H9 (cell line): ENCODE measurements around the gene HRC. TPM values are rescaled to one million over a fixed set of nuclear protein-coding genes. Genes with fewer than 3 reads are reported as not detected.

Experiments used
- DNase-seq: peaks from one replicate; pipeline ENCODE4 v3.0.0-alpha.2; 2017
- H2AFZ ChIP-seq: one replicate; pipeline ENCODE4 v1.6.1; 2013; ENCODE audit warnings: mild to moderate bottlenecking, low read length, control low read depth, moderate library complexity
- H2AK5ac ChIP-seq: 2 replicates; pipeline ENCODE4 v1.6.1; 2013; ENCODE audit warnings: low read length, control low read depth, mixed read lengths; ENCODE audit not compliant: insufficient read length
- H2BK120ac ChIP-seq: one replicate; pipeline ENCODE4 v1.6.1; 2013; ENCODE audit warnings: low read depth, mild to moderate bottlenecking, low read length, control low read depth, inconsistent platforms; ENCODE audit not compliant: poor library complexity, severe bottlenecking
- H2BK12ac ChIP-seq: 2 replicates; pipeline ENCODE4 v1.6.1; 2013; ENCODE audit warnings: low read length, control low read depth, mixed read lengths, low read depth; ENCODE audit not compliant: insufficient read length
- H2BK15ac ChIP-seq: 2 replicates; pipeline ENCODE4 v1.6.1; 2013; ENCODE audit warnings: low read depth, low read length, control low read depth
- H2BK20ac ChIP-seq: one replicate; pipeline ENCODE4 v1.6.1; 2013; ENCODE audit warnings: low read depth, mild to moderate bottlenecking, low read length, control low read depth, inconsistent platforms; ENCODE audit not compliant: poor library complexity, severe bottlenecking
- H2BK5ac ChIP-seq: 2 replicates; pipeline ENCODE4 v1.6.1; 2013; ENCODE audit warnings: low read length, control low read depth, mixed read lengths; ENCODE audit not compliant: insufficient read length
- H3K14ac ChIP-seq: 2 replicates; pipeline ENCODE4 v1.6.1; 2013; ENCODE audit warnings: low read length, control low read depth; ENCODE audit not compliant: insufficient read depth
- H3K18ac ChIP-seq: 2 replicates; pipeline ENCODE4 v1.6.1; 2013; ENCODE audit warnings: low read depth, mild to moderate bottlenecking, mixed read lengths, low read length, control low read depth; ENCODE audit not compliant: insufficient read length
- H3K23ac ChIP-seq: 2 replicates; pipeline ENCODE4 v1.6.1; 2013; ENCODE audit warnings: low read length, control low read depth, mixed read lengths, low read depth; ENCODE audit not compliant: insufficient read length
- H3K23me2 ChIP-seq: 2 replicates; pipeline ENCODE4 v1.6.1; 2013; ENCODE audit warnings: low read depth, mild to moderate bottlenecking, mixed read lengths, low read length, control low read depth; ENCODE audit not compliant: insufficient read length, poor library complexity, severe bottlenecking
- H3K27ac ChIP-seq: 2 replicates; pipeline ENCODE4 v1.5.1; 2013; ENCODE audit warnings: low read length, control low read depth, mixed read lengths, low read depth; ENCODE audit not compliant: insufficient read length
- H3K27me3 ChIP-seq: 2 replicates; pipeline ENCODE4 v1.6.1; 2013; ENCODE audit warnings: low read length, control low read depth, inconsistent platforms; ENCODE audit not compliant: insufficient read depth
- H3K4ac ChIP-seq: 2 replicates; pipeline ENCODE4 v1.6.1; 2013; ENCODE audit warnings: low read depth, mild to moderate bottlenecking, control low read depth, inconsistent platforms, low read length, moderate library complexity
- H3K4me1 ChIP-seq: 2 replicates; pipeline ENCODE4 v1.6.1; 2013; ENCODE audit warnings: low read length, control low read depth, inconsistent platforms; ENCODE audit not compliant: insufficient read depth
- H3K4me2 ChIP-seq: 2 replicates; pipeline ENCODE4 v1.6.1; 2013; ENCODE audit warnings: low read length, control low read depth, mixed read lengths; ENCODE audit not compliant: insufficient read length, insufficient read depth
- H3K56ac ChIP-seq: 2 replicates; pipeline ENCODE4 v1.6.1; 2013; ENCODE audit warnings: low read depth, mild to moderate bottlenecking, mixed read lengths, low read length, control low read depth; ENCODE audit not compliant: insufficient read length
- H3K79me1 ChIP-seq: 2 replicates; pipeline ENCODE4 v1.6.1; 2013; ENCODE audit warnings: low read depth, mild to moderate bottlenecking, moderate library complexity, low read length, control low read depth, inconsistent platforms; ENCODE audit not compliant: insufficient read depth, poor library complexity, severe bottlenecking
- H3K79me2 ChIP-seq: 2 replicates; pipeline ENCODE4 v1.6.1; 2013; ENCODE audit warnings: low read length, control low read depth, inconsistent platforms; ENCODE audit not compliant: insufficient read depth
- H3K9ac ChIP-seq: 2 replicates; pipeline ENCODE4 v1.6.1; 2013; ENCODE audit warnings: low read length, control low read depth, mixed read lengths; ENCODE audit not compliant: insufficient read length; ENCODE audit errors: extremely low read depth
- H3K9me3 ChIP-seq: one replicate; pipeline ENCODE4 v1.6.1; 2013; ENCODE audit warnings: low read depth, low read length, inconsistent platforms; ENCODE audit not compliant: control insufficient read depth
- H3T11ph ChIP-seq: one replicate; pipeline ENCODE4 v1.6.1; 2013; ENCODE audit warnings: mild to moderate bottlenecking, low read length, control low read depth, inconsistent platforms
- H4K20me1 ChIP-seq: one replicate; pipeline ENCODE4 v1.6.1; 2013; ENCODE audit not compliant: control insufficient read depth, insufficient read length, insufficient read depth
- H4K5ac ChIP-seq: 2 replicates; pipeline ENCODE4 v1.6.1; 2013; ENCODE audit warnings: low read depth, mild to moderate bottlenecking, mixed read lengths, low read length, control low read depth; ENCODE audit not compliant: insufficient read length
- H4K8ac ChIP-seq: replicated peaks from 2 replicates; pipeline ENCODE4 v1.6.1; 2013; ENCODE audit warnings: low read length, control low read depth, mixed read lengths, low read depth; ENCODE audit not compliant: insufficient read length
- H4K91ac ChIP-seq: 2 replicates; pipeline ENCODE4 v1.6.1; 2013; ENCODE audit warnings: low read depth, mild to moderate bottlenecking, moderate library complexity, mixed read lengths, low read length, control low read depth; ENCODE audit not compliant: insufficient read length
- H3K27ac Mint-ChIP-seq, 3 experiments: 2 replicates in 2 of 3; 3 replicates in 1 of 3; pipeline ENCODE4 v1.8.0; 2020 to 2021; ENCODE audit warnings: mixed read lengths in 3 of 3, mild to moderate bottlenecking in 1 of 3, moderate library complexity in 1 of 3
- H3K27me3 Mint-ChIP-seq: 2 replicates; pipeline ENCODE4 v1.8.0; 2021; ENCODE audit warnings: low read depth, mild to moderate bottlenecking, moderate library complexity, mixed read lengths
- H3K36me3 Mint-ChIP-seq, 3 experiments: 2 replicates in 2 of 3; 3 replicates in 1 of 3; pipeline ENCODE4 v1.8.0; 2020 to 2021; ENCODE audit warnings: low read depth in 3 of 3, mixed read lengths in 3 of 3; ENCODE audit not compliant: insufficient read depth in 1 of 3
- H3K4me1 Mint-ChIP-seq, 2 experiments: 2 replicates each; pipeline ENCODE4 v1.8.0; 2020; ENCODE audit warnings: mixed read lengths in 2 of 2
- H3K4me3 Mint-ChIP-seq, 2 experiments: 2 replicates in 1 of 2; 3 replicates in 1 of 2; pipeline ENCODE4 v1.8.0; 2020 to 2021; ENCODE audit warnings: mild to moderate bottlenecking in 2 of 2, mixed read lengths in 2 of 2, moderate library complexity in 1 of 2
- H3K9me3 Mint-ChIP-seq, 2 experiments: 2 replicates in 1 of 2; 3 replicates in 1 of 2; pipeline ENCODE4 v1.8.0; 2020; ENCODE audit warnings: mild to moderate bottlenecking in 2 of 2, mixed read lengths in 2 of 2, moderate library complexity in 1 of 2
- WGBS: extraction: QIAGEN DNeasy Blood & Tissue Kit; methylation state at CpG from one replicate; pipeline ENCODE4 v1.1.7; 2013; ENCODE audit warnings: missing lambda C conversion rate, low lambda C conversion rate, mixed read lengths; ENCODE audit not compliant: insufficient read length; ENCODE audit errors: extremely low coverage; 5-methylcytosine and 5-hydroxymethylcytosine counted together
- total RNA-seq: library from RNA; stranded (reverse); gene quantifications from 2 replicates; pipeline ENCODE4 v1.2.1, GENCODE V29; 2021
- TF ChIP-seq, protein P1 (sequence below): fragments of 200-600 bp; sonication (generic); conservative IDR thresholded peaks from 3 replicates; pipeline ENCODE4 v1.8.0; 2021; ENCODE audit warnings: antibody characterized with exemption, mild to moderate bottlenecking

HRC gene
- total RNA-seq, 1 experiment from 2014 or later = 1.8 TPM

DNA sequence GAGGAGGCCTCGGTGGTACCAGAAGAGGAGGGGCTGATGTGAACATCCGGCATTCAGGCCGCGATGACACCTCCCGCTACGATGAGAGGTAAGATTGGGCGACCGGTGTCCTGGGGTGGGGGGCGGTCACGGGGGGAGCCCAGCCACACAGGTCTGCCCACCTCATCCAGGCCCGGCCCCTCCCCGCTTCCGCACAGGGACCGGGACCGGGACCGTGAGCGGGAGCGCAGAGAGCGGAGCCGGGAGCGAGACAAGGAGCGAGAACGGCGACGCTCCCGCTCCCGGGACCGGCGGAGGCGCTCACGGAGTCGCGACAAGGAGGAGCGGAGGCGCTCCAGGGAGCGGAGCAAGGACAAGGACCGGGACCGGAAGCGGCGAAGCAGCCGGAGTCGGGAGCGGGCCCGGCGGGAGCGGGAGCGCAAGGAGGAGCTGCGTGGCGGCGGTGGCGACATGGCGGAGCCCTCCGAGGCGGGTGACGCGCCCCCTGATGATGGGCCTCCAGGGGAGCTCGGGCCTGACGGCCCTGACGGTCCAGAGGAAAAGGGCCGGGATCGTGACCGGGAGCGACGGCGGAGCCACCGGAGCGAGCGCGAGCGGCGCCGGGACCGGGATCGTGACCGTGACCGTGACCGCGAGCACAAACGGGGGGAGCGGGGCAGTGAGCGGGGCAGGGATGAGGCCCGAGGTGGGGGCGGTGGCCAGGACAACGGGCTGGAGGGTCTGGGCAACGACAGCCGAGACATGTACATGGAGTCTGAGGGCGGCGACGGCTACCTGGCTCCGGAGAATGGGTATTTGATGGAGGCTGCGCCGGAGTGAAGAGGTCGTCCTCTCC lies 47.4 kb downstream of the HRC start:
- Histone ChIP-seq H3K27ac (no peak overlapping the region), H4K20me1 (no peaks in the 10 kb centered on the region), H2BK12ac (no peak overlapping the region), H2AFZ (no peak overlapping the region), H3K27me3 (no peaks in the 10 kb centered on the region), H3K56ac (no peak overlapping the region), H2BK120ac (no peak overlapping the region), H2BK15ac (no peak overlapping the region), H3K4ac (no peak overlapping the region), H4K91ac (no peak overlapping the region), H3T11ph (no peak overlapping the region), H2AK5ac (no peak overlapping the region), H3K79me2 (no peaks in the 10 kb centered on the region), H2BK5ac (no peak overlapping the region), H3K4me1 (no peaks in the 10 kb centered on the region), H3K23ac (no peak overlapping the region), H3K18ac (no peak overlapping the region), H2BK20ac (no peak overlapping the region), H3K9ac (no peak overlapping the region), H3K79me1 (no peaks in the 10 kb centered on the region), H4K5ac (no peak overlapping the region), H3K23me2 (no peaks in the 10 kb centered on the region), H3K4me2 (no peak overlapping the region), H4K8ac (no peak overlapping the region), H3K9me3 (no peaks in the 10 kb centered on the region), H3K14ac (no peak overlapping the region)
- H3K27me3 Mint-ChIP-seq = peaks cover 1% of the 10 kb centered on the region
- TF ChIP-seq, protein P1, sequence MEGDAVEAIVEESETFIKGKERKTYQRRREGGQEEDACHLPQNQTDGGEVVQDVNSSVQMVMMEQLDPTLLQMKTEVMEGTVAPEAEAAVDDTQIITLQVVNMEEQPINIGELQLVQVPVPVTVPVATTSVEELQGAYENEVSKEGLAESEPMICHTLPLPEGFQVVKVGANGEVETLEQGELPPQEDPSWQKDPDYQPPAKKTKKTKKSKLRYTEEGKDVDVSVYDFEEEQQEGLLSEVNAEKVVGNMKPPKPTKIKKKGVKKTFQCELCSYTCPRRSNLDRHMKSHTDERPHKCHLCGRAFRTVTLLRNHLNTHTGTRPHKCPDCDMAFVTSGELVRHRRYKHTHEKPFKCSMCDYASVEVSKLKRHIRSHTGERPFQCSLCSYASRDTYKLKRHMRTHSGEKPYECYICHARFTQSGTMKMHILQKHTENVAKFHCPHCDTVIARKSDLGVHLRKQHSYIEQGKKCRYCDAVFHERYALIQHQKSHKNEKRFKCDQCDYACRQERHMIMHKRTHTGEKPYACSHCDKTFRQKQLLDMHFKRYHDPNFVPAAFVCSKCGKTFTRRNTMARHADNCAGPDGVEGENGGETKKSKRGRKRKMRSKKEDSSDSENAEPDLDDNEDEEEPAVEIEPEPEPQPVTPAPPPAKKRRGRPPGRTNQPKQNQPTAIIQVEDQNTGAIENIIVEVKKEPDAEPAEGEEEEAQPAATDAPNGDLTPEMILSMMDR = no peak
- peaks cover 6 to 21% of the 10 kb centered on the region in 2 experiments for H3K4me1 Mint-ChIP-seq
- H3K4me3 Mint-ChIP-seq = no peak overlapping the region
- peaks cover 38 to 59% (median 55%) of the 10 kb centered on the region in 3 experiments for H3K36me3 Mint-ChIP-seq
- no CpG with 5 or more reads among the region's 93 CpGs for WGBS
- H3K9me3 Mint-ChIP-seq = peaks cover 0 to 2% of the 10 kb centered on the region in 2 experiments; a peak in 2 of 5 replicates
- H3K27ac Mint-ChIP-seq = peak overlapping the region in 1 of 3 experiments; percentile 87; a peak in 2 of 7 replicates
- no peak for DNase-seq
